HG02981 (cell line): ENCODE data around the gene LGSN.
A peak's percentile ranks its signal among the peaks of the same experiment; 100 is the strongest.
"Not testable (repeated sequence)": the region's sequence is repeated elsewhere in the genome, so short reads cannot be mapped to it uniquely, and the experiment has no call there.

ENCODE experiments used
- ATAC-seq: cut with Tn5 transposase; IDR thresholded peaks from one replicate; pipeline ENCODE4 v1.9.1; 2021; ENCODE audit warnings: mild to moderate bottlenecking, moderate library complexity; ENCODE audit not compliant: unreplicated experiment

The LGSN gene

DNA sequence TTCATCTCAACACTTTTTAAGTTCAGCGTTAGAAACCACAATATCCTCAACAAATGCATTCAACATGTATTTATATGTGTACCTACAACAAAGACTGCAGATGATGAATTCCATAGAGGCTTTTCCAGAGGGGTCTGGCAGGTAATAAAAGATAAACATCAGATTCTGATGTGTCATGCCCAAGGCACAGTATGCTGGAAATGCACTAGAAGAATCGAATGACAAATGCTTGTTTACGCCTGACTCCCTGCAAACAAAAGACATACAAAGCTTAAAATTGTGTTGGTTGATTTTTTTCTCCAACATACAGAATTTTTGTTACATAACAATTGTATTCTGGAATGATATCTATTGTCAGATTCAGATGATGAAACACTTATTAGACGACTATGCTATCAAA lies at the start of gene LGSN:
LGSN (minus strand) TSS at position 45 of the 400 bp plus-strand sequence; CDS start at position 5, 40 bp downstream.
- no peak for ATAC-seq

DNA sequence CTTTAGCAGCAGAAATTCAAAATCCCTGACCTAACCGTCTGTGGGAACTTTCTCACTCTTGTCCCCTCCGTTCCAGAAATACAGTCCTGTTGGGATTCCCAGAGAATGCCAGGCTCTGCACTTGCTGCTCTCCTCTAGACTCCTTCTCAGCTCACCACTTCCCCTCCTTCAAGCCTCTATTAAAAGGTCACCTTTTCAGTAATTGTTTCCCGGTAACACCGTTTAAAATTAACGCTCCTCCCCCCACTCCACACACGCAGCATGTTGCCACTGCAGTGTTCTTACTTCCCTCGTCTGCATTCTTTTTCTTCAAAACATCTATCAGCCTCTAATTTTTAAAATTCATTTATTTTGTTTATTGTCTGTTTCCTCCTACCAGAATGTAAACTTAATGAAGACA lies 48.6 kb upstream of the LGSN start:
- no peak for ATAC-seq

DNA sequence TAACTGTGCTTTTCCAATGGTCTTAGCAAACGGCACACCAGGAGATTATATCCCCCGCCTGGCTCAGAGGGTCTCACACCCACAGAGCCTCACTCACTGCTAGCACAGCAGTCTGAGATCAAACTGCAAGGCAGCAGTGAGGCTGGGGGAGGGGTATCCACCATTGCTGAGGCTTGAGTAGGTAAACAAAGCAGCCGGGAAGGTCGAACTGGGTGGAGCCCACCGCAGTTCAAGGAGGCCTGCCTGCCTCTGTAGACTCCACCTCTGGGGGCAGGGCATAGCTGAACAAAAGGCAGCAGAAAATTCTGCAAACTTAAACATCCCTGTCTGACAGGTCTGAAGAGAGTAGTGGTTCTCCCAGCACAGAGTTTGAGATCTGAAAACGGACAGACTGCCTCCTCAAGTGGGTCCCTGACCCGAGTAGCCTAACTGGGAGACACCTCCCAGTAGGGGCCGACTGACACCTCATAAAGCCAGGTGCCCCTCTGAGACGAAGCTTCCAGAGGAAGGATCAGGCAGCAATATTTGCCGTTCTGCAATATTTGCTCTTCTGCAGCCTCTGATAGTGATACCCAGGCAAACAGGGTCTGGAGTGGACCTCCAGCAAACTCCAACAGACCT lies 42.8 kb upstream of the LGSN start:
- ATAC-seq = not testable (repeated sequence)

GRCh38 chr6:63357384-63357783 lies 37.6 kb upstream of the LGSN start:
- ATAC-seq = not testable (repeated sequence)

DNA sequence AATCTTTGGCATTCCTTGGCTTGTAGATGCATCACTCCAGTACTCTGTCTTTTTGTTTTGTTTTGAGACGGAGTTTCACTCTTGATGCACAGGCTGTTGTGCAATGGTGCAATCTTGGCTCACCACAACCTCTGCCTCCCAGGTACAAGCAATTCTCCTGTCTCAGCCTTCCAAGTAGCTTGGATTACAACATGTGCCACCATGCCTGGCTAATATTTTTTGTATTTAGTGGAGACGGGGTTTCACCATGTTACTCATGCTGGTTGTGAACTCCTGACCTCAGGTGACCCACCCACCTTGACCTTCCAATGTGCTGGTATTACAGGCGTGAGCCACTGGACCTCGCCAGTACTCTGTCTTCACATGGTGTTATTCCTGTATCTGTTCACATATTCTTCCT lies 35.8 kb upstream of the LGSN start:
- ATAC-seq = no peak

- ATAC-seq = no peak
Observed at GRCh38 chr6:63353286-63353630, 33.5 kb upstream of the LGSN start.

DNA sequence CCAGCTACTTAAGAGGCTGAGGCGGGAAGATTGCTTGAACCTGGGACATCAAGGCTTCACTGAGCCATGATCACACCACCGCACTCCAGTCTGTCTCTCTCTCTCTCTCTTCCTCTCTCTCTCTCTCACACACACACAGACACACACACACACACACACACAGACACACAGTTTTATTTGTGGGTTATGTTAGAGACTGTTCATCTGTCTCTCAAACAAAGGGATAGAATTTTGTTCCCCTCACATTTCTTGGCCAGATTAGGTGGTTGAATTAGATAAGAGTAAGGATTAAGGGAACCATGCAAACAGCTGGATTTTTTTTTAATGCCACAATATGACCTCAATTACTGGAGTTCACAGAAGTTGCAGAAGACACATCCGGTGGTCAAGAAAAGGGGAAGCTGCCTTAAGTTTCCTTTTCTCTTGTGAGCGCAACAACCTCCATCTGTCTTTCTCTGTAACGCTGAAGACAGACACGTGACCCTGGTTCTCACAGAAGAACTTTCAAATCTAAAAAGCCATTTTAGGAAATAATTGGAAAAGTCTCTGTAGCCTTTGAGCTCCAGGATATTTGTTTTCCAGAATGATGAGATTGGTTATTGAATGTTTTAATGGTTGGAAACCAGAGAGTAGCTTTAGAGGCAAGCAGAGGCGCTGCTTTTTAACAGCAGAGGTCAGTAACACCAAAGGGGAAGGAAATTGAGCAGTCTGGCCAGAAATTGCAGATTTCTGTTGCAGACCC lies 32.9 kb upstream of the LGSN start:
- peak; percentile 93 for ATAC-seq

- peak; percentile 26 for ATAC-seq
Observed at GRCh38 chr6:63352069-63352543, 32.3 kb upstream of the LGSN start.

- ATAC-seq = no peak
Observed at GRCh38 chr6:63349401-63349800, 29.6 kb upstream of the LGSN start.

GRCh38 chr6:63348836-63349235 lies 29.1 kb upstream of the LGSN start:
- ATAC-seq = no peak

GRCh38 chr6:63347599-63347998 lies 27.8 kb upstream of the LGSN start:
- peak; percentile 49 for ATAC-seq

GRCh38 chr6:63346217-63346835 lies 26.5 kb upstream of the LGSN start:
- ATAC-seq = no peak

DNA sequence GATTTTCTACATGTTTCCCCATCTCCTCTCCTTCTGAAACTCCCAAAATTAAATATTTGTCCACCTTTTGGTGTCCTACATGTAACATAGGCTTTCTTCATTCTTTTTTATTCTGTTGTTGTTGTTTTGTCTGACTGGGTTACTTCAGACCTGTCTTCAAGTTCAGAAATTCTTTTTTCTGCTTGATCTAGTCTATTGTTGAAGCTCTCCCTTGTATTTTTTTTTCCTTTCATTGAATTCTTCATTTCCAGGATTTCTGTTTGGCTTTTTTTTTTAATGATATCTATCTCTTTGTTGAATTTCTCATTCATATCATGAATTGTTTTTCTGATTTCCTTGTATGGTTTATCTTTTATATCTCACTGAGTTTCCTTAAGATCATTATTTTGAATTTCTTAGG lies 20.6 kb upstream of the LGSN start:
- ATAC-seq = no peak

DNA sequence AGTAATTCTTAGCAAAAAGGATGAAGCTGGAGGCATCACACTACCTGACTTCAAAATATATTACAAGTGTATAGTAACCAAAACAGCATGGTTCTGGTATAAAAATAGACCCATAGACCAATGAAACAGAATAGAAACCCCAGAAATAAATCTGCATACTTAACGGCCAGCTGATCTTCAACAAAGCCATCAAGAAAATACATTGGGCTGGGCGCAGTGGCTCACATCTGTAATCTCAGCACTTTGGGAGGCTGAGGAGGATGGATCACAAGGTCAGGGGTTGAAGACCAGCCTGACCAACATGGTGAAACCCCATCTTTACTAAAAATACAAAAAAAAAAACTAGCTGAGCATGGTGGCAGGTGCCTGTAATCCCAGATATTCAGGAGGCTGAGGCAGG lies 14.9 kb upstream of the LGSN start:
- ATAC-seq = not testable (repeated sequence)

GRCh38 chr6:63333440-63333839 lies 13.7 kb upstream of the LGSN start:
- ATAC-seq = no peak

GRCh38 chr6:63326630-63327029 lies 6.8 kb upstream of the LGSN start:
- not testable (repeated sequence) for ATAC-seq

DNA sequence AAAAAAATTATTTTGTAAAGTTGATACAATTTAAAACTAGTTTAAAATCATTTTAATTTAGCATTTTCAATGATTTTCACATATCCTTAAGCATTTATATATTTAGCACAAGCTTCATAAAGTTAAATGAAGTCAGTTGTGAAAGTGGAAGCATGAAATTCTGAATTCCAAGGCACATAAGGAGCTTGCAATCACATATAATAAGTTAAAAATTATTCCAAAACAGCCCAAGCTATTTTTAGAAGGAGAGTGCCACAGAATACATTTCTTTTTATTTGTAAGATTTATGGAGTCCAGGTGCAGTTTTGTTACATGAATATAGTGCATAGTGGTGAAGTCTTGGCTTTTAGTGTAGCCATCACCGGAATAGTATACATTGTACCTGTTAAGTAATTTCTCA lies 3.2 kb upstream of the LGSN start:
- ATAC-seq = no peak

GRCh38 chr6:63321821-63322220 lies 2.0 kb upstream of the LGSN start:
- ATAC-seq = no peak

DNA sequence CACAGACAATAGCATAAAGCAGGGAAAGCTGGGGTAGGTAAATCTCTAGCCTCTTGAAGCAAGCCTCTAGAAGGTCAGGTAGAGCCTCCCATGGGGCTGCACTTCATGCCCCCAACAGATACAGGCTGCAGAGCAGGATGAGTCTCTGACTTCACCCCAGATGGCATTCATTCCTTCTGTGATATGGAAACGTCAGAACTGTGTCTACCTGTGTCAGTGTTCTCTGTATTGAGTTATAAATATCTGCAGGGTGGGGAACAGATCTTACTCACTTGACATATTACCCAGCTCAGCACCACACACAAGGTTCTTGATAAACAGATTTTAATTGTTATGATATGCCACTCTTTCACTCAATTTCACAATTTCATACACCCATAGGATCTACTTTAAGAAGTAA lies 2.1 kb downstream of the LGSN start:
- no peak for ATAC-seq

DNA sequence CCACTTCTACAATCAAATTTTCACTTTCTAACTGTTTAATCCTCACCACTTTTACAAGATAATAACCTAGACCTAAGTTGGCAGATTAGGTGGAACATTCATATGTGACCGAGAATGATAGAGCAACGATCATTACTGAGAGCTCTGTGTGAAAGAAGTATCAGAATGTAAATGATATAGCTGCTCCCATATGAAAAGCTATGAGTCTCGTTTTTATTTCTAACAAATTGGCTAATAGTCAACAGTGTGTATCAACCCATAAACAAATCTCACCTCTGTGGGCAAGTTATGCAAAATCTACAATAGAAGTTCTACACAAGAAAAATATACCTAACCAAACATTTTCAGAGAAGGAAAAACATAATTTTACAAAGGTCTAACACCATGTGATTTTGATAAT lies 3.7 kb downstream of the LGSN start:
- ATAC-seq = peak; percentile 57

- no peak for ATAC-seq
Observed at GRCh38 chr6:63313111-63313510, 6.7 kb downstream of the LGSN start.

GRCh38 chr6:63307581-63308246 lies 12.1 kb downstream of the LGSN start:
- ATAC-seq = peak; percentile 86
